Fibroblast of lung (primary cell): ENCODE results near the gene NUFIP2.

Experiments used
- CTCF ChIP-seq, 2 donors: IDR thresholded peaks in 1 of 2; conservative IDR thresholded peaks in 1 of 2; 1 replicate in 1 of 2; 2 replicates in 1 of 2; pipeline ENCODE4 v1.5.1; 2011 to 2012; ENCODE audit warnings: low read length in 2 of 2, control low read depth in 1 of 2, inconsistent platforms in 1 of 2, low read depth in 1 of 2, mild to moderate bottlenecking in 1 of 2
- EZH2 ChIP-seq: IDR thresholded peaks from 2 replicates; pipeline ENCODE4 v1.5.1; 2012; ENCODE audit warnings: low read length, control low read depth, mild to moderate bottlenecking; ENCODE audit errors: missing control alignments

GRCh38 chr17:29255926-29256522 lies 37.9 kb downstream of the NUFIP2 start:
- no peak for TF ChIP-seq CTCF (conservative IDR thresholded peaks at IDR 0.05 in 1 of 2, IDR thresholded peaks at IDR 0.05 in 1 of 2; ENCODE audit: low read depth in 1 of 2, low read length in 2 of 2)
- TF ChIP-seq EZH2: no peak
